DMS153 treated with DMSO at 0.1 percent for 48 hours (cell line): ENCODE results near the gene PCCA.
"Not testable (repeated sequence)": the region's sequence is repeated elsewhere in the genome, so short reads cannot be mapped to it uniquely, and the experiment has no call there.

ENCODE experiments used
- DNase-seq: peaks from one replicate; lab custom pipeline; 2025; ENCODE audit not compliant: unreplicated experiment; lab: John Stamatoyannopoulos, UW

Gene PCCA

DNA sequence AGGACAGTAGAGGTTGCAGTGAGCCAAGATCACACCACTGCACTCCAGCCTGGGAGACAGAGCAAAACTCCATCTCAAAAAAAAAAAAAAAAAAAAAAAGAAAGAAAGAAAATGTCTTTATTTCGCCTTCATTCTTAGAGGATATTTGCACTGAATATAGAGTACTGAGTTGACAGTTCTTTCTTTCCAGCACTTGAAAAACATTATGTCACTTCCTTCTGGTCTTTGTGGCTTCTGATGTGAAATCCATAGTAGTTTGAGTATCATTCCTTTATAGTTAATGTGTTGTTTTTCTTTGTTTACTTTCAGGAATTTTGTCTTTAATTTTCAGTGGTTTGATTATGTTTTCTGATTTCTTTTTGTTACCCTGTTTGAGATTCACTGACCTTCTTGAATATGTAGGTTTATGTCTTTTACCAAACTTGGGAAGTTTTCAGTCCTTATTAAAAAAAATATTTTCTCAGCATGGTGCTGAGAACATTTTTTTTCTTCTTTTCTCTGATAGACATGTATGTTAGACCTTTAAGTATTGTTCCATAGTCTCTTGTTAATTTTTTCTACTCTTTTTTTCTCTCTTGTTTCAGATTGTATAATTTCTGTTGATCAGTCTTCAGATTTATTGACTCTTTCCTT, 50.1 kb downstream of the PCCA start:
- no peak for DNase-seq

DNA sequence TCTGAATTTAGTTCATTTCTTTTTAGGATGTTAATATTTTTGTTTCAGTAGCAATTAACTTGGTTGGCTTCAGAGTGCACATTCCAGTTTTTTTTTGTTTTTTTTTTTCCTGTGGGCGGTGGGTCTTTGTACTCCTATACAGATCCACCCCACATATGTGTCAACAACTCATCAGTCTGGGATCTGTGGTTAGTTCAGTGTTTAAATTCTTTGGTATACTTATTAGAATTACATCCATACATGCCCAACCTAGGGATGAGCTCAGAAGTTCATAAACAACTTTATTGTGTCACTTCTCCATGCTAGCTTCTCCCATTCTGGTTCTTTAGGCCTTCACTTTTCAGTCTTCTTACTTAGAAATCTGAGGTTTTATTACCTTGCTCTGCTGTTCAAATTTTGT, 50.9 kb downstream of the PCCA start:
- no peak for DNase-seq

DNA sequence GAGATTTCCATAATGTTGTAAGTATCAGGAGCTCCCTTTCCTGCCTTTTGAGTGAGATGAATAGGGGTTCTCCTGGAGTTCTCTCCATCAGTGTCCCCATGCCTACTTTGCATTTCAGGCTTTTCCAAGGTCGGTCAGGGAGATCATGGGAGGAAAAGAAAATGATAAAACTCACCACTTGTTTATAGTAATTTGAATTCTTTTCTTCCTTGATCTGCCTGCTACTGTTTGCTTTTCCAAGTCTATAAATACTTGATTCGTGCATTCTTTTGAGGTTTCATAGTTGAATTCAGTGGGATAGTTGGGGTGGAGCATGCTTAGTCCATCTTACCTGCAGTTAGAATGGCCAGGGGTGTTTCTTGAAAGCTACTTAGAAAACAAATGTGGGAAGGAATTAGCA, 51.5 kb downstream of the PCCA start:
- no peak for DNase-seq

DNA sequence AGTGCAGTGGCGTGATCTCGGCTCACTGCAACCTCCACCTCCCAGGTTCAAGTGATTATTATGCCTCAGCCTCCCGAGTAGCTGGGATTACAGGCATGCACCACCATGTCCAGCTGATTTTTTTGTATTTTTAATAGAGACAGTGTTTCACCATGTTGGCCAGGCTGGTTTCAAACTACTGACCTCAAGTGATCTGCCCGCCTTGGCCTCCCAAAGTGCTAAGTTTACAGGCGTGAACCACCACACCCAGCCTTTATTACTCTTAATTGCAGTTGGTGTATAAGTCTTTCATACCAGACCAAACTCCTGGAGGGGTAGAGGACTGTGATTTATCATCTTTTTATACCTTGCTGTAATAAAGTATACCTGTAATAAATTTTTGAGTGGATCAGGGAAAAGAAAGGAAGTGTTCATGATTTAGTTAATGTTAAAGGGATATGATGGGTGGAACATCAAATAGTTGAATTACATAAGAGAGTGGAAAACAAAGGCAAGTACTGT, 52.6 kb downstream of the PCCA start:
- DNase-seq: not testable (repeated sequence)

DNA sequence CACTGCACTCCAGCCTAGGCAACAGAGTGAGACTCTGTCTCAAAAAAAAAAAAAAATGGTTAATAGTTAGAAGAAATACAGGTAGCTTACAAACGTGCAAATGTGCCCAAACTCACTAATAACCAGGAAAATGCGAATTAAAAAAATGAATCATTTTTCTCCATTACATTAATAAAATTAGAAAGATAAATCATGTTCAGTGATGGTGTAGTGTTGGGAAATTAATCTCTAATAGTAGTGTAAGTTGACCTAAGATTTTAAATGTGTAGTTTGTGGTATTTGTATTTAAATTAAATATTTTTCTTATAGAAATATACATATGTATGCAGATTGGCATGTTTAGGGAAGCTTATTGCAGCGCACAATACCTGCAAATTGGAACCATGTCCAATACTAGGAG, 57.6 kb downstream of the PCCA start:
- no peak for DNase-seq

DNA sequence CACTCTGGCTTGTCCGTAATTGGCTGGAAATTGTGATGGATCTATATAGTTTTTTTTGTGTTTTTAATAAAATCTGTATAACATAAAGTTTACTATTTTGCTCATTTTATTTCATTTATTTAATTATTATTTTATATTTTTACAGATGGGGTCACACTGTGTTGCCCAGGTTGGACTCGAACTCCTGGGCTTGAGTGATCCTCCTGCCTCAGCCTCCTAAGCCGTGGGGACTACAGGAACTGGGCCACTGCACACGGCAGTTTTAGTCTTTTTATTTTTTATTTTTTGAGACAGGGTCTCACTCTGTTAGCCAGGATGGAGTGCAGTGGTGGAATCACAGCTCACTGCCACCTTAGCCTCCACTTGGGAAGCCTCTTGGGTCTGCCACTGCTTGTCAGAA, 58.9 kb downstream of the PCCA start:
- no peak for DNase-seq

DNA sequence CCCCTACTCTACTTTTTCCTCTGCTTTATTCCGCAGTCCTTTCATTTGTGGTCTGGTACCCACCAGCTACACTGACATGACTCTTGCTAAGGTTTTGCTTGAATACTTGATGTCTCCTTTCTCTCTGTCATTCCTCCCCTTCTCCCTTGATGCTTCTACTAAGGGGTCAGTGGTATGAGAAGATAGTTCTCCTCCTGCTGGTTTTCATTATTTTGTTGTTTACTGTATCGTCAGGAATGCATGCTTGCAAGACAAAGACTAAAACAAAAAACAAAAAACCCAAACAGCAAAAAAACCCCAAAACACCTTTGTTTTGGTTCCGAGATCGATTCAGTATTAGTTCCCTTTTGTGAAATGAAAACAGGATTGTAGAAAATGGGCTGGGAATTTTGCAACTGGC, 59.5 kb downstream of the PCCA start:
- DNase-seq: no peak

DNA sequence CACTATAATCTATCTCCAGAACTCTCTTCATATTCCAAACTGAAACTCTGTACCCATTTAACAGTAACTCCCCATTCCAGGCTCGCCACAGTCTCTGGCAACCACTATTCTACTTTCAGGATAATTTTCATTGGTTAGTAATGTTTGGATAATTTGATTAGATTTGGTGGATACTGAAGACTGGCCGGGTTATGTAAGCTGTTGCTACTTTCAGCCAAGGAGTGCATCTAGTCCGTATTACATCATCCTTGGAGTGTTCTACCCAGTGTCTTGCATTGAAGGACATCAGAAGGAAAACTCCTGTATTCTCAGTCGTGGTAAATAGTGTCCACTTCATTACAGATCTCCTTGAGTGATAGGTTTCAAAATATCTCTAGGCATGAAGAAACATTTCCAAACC, 60.5 kb downstream of the PCCA start:
- no peak for DNase-seq

DNA sequence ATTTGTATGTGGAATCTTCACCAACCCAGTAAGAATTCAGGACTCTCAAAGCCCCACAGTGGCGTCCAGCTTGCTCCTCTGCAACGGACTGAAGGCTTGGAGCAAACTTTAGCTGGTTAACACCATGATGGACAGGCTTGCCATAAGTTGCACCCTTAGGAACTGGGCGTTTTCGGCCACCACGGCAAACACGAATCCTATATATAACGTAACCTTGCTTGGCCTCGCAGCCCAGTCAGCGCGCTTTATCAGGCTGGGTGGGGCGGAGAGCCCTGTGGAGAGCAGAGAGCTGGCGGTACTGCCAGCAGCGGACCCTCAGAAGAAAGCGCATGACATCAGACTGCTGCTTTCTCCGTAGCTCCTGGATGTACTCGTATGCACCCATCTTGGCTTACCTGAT, 61.8 kb downstream of the PCCA start:
- not testable (repeated sequence) for DNase-seq

DNA sequence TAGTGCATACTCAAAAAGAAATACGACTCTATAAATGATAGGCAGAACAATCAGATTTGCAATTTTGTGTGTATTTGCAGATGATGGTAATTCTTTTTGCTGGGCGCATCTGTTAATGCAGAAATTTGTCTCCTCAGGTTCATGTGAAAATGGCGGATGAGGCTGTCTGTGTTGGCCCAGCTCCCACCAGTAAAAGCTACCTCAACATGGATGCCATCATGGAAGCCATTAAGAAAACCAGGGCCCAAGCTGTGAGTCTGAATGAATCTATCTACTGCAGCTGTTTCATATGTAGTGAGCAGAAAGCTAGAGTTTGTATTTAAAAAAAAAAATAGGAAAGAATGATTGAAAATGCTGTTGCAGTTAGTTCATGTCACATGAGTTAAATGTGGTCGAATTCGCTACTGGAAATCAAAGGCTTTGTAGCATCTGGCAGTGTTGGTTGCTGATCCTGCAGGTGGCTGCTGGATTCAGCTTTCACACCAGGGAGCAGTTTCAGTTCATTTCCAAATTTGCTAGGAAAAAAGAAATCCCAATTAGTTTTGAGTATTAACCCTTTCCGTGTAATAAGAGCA, 66.0 kb downstream of the PCCA start:
- no peak for DNase-seq

DNA sequence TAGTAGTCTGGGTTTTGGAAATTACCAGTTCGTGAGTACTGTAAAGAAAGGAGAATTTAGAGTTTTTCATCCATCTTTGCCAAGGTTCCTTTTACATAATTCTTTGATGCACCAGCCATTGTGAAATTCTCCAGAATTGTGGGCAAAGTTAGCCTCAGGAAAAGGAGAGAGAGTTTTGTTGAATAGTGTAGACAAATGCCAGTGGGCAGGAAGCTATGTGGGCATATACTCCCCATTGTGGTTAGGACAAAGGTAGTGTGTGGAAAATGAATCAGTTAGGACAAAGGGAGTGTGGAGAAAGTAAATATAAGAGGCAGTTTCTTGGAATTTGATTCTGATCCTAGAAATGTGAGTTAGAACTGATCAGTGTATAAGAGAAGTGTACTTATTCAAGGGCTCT, 67.9 kb downstream of the PCCA start:
- no peak for DNase-seq

DNA sequence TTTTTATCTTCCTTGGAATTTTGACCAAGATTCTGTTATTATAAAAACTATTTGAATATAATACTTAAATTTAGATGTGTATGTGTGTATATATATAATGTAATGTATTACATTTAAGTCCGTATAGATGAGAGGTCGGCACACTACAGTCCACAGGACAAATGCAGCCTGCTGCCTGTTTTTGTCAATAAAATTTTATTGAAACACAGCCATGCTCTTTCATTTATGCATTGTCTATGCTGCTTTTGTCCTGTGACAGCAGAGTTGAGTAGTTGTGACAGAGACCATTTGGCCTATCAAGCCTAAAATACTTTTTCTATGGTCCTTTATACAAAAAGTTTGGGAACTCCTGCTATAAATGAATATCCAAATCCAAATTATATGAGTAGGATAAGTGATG, 69.7 kb downstream of the PCCA start:
- no peak for DNase-seq

DNA sequence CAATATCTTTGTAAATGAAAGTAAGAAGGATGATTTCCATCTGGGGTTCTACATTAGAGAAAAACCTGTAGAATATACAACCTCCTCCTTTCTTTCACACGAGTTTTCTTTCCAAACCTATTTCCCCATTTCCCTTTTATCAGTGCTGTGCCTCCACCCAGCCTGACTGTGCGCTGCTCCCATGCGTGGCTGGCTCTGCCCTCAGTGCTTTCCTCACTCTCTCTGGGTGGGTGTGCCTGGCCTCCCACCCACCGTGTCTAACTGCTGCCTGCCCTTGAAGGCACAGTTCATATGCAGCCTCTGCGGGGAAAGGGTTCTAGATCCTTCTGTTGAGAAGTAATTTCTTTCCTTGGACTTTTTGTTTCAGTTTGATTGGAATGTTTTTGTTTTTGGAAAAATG, 70.7 kb downstream of the PCCA start:
- no peak for DNase-seq

DNA sequence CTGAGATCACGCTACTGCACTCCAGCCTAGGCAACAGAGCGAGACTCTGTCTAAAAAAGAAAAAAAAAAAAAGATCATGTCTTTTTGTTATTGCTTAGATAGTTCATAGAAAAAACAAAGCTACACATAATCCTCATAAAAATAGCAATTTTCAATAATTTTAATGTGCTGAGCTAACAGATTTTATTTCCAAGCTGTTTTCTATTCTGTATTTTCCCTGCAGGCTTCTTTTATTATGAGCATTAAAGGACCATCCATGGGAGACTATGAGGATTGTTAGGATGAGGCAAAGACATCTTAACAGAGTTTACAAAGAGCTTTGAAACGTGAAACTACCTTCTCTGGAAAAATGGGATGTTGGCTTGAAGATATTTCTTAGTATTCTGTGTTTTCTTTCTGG, 71.6 kb downstream of the PCCA start:
- no peak for DNase-seq

DNA sequence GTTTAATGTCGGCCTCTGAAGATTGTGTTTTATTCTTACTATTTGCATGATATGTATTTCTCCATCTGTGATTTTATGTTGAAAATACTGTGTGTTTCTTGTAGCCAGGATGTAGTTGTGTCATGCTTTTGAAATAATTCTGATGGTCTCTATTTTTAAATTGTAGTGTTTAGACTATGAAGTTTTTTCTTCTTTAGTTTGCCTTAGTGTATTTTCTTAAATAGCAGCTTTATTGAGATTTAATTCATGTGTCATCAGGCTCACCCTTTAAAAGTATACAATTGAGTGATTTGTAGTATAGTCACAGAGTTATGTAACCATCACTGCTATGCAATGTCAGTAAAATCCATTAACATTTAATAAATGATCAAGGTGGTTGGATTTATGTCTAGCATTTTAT, 74.5 kb downstream of the PCCA start:
- no peak for DNase-seq

DNA sequence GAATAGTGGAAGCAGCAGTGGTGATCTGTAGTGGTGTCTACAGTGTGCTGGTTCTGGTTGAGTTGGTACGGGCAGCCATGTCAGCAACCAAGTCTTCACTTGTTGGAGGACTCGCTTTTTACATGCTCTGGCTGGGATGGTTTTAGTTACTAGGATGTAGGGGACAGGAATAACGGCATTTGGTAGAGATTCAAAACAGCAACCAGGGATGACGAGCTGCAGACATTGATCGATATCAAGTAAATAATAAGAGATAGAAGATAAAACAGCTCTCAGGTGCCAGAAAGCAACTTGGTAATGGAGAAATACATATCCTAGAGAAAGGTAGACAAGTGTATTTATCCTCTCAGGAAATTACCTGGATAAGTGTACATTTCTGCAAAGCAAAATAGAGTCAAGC, 84.3 kb downstream of the PCCA start:
- no peak for DNase-seq

DNA sequence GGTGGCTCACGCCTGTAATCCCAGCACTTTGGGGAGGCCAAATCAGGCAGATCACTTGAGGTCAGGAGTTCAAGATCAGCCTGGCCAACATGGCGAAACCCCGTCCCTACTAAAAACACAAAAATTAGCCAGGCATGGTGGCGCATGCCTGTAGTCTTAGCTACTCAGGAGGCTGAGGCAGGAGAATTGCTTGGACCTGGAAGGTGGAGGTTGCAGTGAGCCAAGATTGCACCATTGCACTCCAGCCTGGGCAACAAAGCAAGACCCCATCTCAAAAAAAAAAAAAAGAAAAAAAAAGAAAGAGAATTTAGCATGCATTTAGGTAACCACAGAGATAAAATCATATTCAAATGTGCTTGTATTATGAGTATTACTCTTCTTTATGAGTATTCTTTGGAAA, 85.6 kb downstream of the PCCA start:
- DNase-seq: not testable (repeated sequence)

DNA sequence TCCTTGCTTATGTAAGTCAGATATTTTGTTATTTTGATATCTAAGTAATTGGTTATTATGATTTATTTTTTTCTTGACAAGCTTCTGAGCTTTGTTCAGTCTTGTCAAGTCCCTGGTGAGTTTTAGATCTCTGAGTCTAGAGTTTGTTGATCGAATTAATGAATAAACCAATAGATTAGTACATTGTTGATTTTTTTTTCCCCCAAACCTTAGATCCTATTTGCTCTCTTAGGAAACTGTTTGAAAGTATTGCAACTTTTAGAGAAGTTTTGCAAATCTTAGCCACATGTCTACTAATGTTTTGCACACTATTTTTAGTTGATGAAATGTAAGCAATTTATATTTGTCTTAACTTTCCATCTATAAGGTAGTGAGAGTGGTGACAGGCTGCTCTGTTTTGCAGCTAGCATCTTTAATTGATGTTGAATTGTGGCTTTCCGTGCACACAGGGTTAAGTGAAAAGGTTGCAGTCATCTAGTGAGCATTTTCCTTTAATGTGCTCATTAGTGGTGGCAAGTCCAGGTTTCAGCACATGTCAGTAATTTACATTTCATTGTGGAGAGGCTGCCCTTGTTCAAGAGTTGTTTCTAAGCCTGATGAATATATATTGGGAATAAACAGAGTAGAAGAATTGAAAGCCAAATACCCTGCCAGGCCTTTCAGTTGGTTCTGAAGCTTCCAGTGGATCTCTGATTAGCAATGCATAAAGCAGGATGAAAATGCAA, 86.3 kb downstream of the PCCA start:
- no peak for DNase-seq

DNA sequence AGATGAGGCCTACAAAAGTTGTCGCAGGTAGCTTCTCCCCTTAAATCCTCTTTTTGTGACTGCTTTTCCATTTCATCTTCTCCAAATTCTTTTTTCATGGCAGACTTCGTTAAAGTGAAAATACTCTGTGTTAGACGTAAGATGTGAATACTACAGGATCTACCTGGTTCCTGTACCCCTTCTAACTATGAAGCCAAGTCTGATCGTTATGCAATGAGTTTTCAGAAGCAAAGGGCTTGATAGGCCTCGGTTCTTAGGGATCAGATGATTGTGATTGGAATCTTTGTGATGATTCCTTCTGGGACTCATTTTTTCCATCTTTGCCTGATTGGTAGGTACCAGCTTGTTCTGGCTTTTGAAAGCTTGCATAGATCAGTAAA, 86.9 kb downstream of the PCCA start:
- no peak for DNase-seq

DNA sequence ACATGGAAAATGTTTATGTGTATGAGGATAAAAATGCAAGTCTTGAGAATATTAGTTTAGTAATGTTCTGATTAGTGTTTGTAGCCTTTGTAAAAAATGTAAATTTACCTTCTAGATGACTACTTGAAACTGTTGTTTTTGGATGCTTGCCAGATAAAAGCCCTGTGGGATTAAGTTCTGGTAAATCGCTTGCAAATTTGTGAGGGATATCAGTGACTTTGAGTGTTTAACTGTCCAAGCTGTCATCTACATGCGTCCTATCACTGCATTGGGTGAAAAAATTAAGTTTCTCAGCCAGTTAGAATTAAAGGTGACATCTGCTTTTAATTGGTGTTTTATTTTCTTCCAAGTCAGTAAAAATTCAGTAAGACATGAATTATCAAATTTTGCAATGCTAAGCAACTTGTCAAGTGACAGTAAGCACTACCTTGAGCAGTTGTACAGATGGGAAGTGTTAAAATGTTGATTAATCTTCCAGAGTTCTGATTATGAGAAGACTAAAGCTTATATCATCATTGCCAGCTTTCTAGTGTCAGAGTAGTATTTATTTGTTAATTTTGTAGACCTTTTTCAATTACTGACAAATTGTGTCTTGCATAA, 88.0 kb downstream of the PCCA start:
- DNase-seq: peak; percentile 11

DNA sequence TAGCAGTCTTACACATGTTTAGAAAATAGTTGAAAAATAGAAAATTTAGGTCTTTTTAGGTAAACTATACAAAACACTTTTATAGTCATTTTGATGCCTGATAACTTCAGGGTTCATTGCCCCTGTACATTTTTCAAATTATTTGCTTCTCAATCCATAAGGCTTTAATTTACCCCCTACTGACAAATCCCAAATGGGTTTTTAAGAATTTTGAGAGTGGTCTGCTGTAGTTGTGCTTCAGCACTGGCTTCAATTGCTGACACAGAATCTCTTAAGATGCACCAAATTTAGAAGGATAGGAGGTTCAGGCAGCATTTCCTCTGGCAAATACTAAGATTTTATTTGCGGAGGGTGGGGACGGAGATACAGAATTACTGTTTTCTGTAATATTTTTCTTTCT, 89.4 kb downstream of the PCCA start:
- no peak for DNase-seq

DNA sequence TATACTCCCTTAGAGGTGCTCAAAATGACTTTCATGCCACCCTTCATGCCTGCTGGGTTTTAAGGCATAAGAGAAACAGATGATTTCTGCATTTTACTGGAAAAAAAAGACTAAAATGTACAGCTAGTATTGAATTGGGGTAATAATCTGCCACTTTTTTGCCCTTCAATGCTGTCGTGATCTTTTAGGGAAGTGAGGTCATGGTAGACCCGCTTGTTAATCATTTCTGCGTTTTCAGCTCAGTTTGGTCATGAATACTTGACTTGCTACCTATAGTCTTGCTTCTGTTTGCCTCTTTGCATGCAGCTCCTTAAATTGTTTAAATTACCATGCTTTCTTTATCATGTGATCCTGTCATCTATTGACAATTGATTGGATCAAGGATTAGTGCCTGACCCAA, 90.4 kb downstream of the PCCA start:
- DNase-seq: no peak
